GM12878 (cell line): ENCODE data around the gene OR5I1. TPM values are rescaled to one million over a fixed set of nuclear protein-coding genes. Genes with fewer than 3 reads are reported as not detected.

Source experiments
- ATAC-seq: fragments of 200-7000 bp; cut with Tn5 transposase; 3 replicates; pipeline ENCODE4 v1.9.1; 2020; ENCODE audit warnings: mild to moderate bottlenecking, moderate library complexity
- BruUV-seq: library from RNA; stranded (reverse); fragments of 400-500 nt; replicated peaks from 2 replicates; lab custom pipeline; 2021; lab: Mats Ljungman, UMichigan
- CTCF ChIA-PET: fragments of 300-600 bp; sonication (Branson Sonifier 250); formaldehyde crosslinking; extraction: SDS; loops from one replicate; lab custom pipeline; 2021; ENCODE audit warnings: inconsistent platforms; lab: Yijun Ruan, JAX
- POLR2A ChIA-PET: fragments of 350-600 bp; formaldehyde crosslinking; extraction: SDS; loops from one replicate; lab custom pipeline; 2021; ENCODE audit warnings: inconsistent platforms; lab: Charles Lee
- RAD21 ChIA-PET: fragments of 300-600 bp; sonication (Branson Sonifier 250); formaldehyde crosslinking; loops from one replicate; lab custom pipeline; 2023; ENCODE audit warnings: antibody characterized with exemption; ENCODE audit not compliant: unreplicated experiment; lab: Charles Lee
- SMC1A ChIA-PET: fragments of 300-600 bp; sonication (Branson Sonifier 250); formaldehyde crosslinking; loops from one replicate; lab custom pipeline; 2023; ENCODE audit not compliant: unreplicated experiment, uncharacterized antibody; lab: Charles Lee
- DNase-seq: peaks from one replicate; pipeline ENCODE4 v3.0.0-alpha.2; 2011; ENCODE audit warnings: low read depth, low spot score
- FAIRE-seq: peaks from 3 replicates; lab custom pipeline; 2011; peaks lifted over from hg19 to GRCh38; lab: Jason Lieb, UNC
- H2AFZ ChIP-seq: 2 replicates; pipeline ENCODE4 v1.6.0; 2011; ENCODE audit warnings: low read depth, low read length, control low read depth; ENCODE audit not compliant: control insufficient read depth
- H3K27ac ChIP-seq: 2 replicates; pipeline ENCODE4 v1.5.1; 2011; ENCODE audit warnings: control low read depth; ENCODE audit not compliant: control insufficient read depth, insufficient read depth
- H3K27me3 ChIP-seq, 2 experiments: replicated peaks in 1 of 2; 2 replicates each; pipeline versions ENCODE4 v1.6.0 to v1.6.1; 2011; ENCODE audit warnings: low read length in 1 of 2; ENCODE audit not compliant: control insufficient read depth in 2 of 2, insufficient read depth in 2 of 2
- H3K36me3 ChIP-seq, 2 experiments: 2 replicates each; pipeline ENCODE4 v1.5.1; 2011; ENCODE audit warnings: low read length in 1 of 2; ENCODE audit not compliant: control insufficient read depth in 2 of 2, insufficient read depth in 2 of 2
- H3K4me1 ChIP-seq: 2 replicates; pipeline ENCODE4 v1.6.1; 2011; ENCODE audit warnings: mild to moderate bottlenecking, low read length, moderate library complexity, mixed read lengths; ENCODE audit not compliant: control insufficient read depth, insufficient read depth
- H3K4me2 ChIP-seq: 2 replicates; pipeline ENCODE4 v1.6.0; 2011; ENCODE audit warnings: control low read depth; ENCODE audit not compliant: control insufficient read depth, insufficient read depth
- H3K4me3 ChIP-seq: fragments of 200-600 bp; sonication (generic); 2 replicates; pipeline ENCODE4 v1.5.1; 2016
- H3K79me2 ChIP-seq: 2 replicates; pipeline ENCODE4 v1.6.0; 2011; ENCODE audit warnings: low read length; ENCODE audit not compliant: control insufficient read depth, insufficient read depth
- H3K9ac ChIP-seq: 2 replicates; pipeline ENCODE4 v1.8.0; 2011; ENCODE audit warnings: low read length, control low read depth, mixed read lengths; ENCODE audit not compliant: control insufficient read depth, insufficient read depth
- H3K9me3 ChIP-seq: replicated peaks from 3 replicates; pipeline ENCODE4 v1.5.1; 2011; ENCODE audit warnings: mild to moderate bottlenecking, low read length; ENCODE audit not compliant: control insufficient read depth, insufficient read depth
- H4K20me1 ChIP-seq: 2 replicates; pipeline ENCODE4 v1.6.0; 2011; ENCODE audit not compliant: control insufficient read depth, insufficient read depth
- CHD2 ChIP-seq: IDR thresholded peaks from 2 replicates; pipeline ENCODE4 v1.6.1; 2011; ENCODE audit warnings: low read depth, low read length, improper control_type of control experiment, borderline replicate concordance
- HDAC2 ChIP-seq: fragments of 200-600 bp; sonication (generic); IDR thresholded peaks from 2 replicates; pipeline ENCODE4 v1.6.1; 2017
- IKZF1 ChIP-seq: fragments of 450-650 bp; conservative IDR thresholded peaks from 2 replicates; pipeline ENCODE4 v1.6.1; 2017; ENCODE audit warnings: antibody characterized with exemption, mild to moderate bottlenecking
- KAT2A ChIP-seq: conservative IDR thresholded peaks from 2 replicates; pipeline ENCODE4 v1.6.1; 2011; ENCODE audit warnings: low read depth, low read length; ENCODE audit not compliant: control insufficient read depth
- KDM1A ChIP-seq: fragments of 200-600 bp; sonication (generic); IDR thresholded peaks from 2 replicates; pipeline ENCODE4 v1.6.1; 2016; ENCODE audit warnings: borderline replicate concordance
- MEF2A ChIP-seq: IDR thresholded peaks from 2 replicates; pipeline ENCODE4 v1.6.1; 2011; ENCODE audit warnings: low read depth, mild to moderate bottlenecking, low read length, moderate library complexity; ENCODE audit not compliant: insufficient read depth
- NBN ChIP-seq: fragments of 450-650 bp; IDR thresholded peaks from 2 replicates; pipeline ENCODE4 v1.6.1; 2016
- POLR2AphosphoS5 ChIP-seq: IDR thresholded peaks from 2 replicates; pipeline ENCODE4 v1.6.1; 2011; ENCODE audit warnings: mild to moderate bottlenecking, low read length, inconsistent platforms
- RCOR1 ChIP-seq: conservative IDR thresholded peaks from 2 replicates; pipeline ENCODE4 v1.6.1; 2012; ENCODE audit warnings: low read depth, low read length, improper control_type of control experiment
- SPI1 ChIP-seq: IDR thresholded peaks from 2 replicates; pipeline ENCODE4 v1.6.1; 2011; ENCODE audit warnings: low read depth, mild to moderate bottlenecking, low read length, moderate library complexity, borderline replicate concordance; ENCODE audit not compliant: insufficient read depth
- SUZ12 ChIP-seq: fragments of 200-600 bp; sonication (generic); IDR thresholded peaks from one replicate; pipeline ENCODE4 v1.6.1; 2018; ENCODE audit warnings: antibody characterized with exemption, mild to moderate bottlenecking; ENCODE audit not compliant: unreplicated experiment
- YY1 ChIP-seq: IDR thresholded peaks from 2 replicates; pipeline ENCODE4 v1.6.1; 2011; ENCODE audit warnings: low read depth, mild to moderate bottlenecking, low read length
- ZZZ3 ChIP-seq: IDR thresholded peaks from 2 replicates; pipeline ENCODE4 v1.6.1; 2011; ENCODE audit warnings: low read depth; ENCODE audit not compliant: control insufficient read depth, insufficient read length
- WGBS: methylation state at CpG from one replicate; pipeline ENCODE4 v1.1.6; 2016; ENCODE audit warnings: low lambda C conversion rate; ENCODE audit not compliant: insufficient replicate concordance, insufficient coverage; ENCODE audit errors: missing lambda C conversion rate; 5-methylcytosine and 5-hydroxymethylcytosine counted together
- in situ Hi-C: fragments of 300-500 bp; cut with MboI; formaldehyde crosslinking; loops from 9 replicates; pipeline ENCODE4 v1.14.3; 2018; ENCODE audit warnings: mixed read lengths
- intact Hi-C: fragments of 100-400 bp; cut with micrococcal nuclease; formaldehyde crosslinking; loops from one replicate; pipeline ENCODE4 v1.14.2; 2022; ENCODE audit not compliant: unreplicated experiment
- polyA plus RNA-seq, 11 experiments: library from polyadenylated mRNA; depleted of rRNA in 4 of 11; unstranded in 6 of 11; stranded (reverse) in 5 of 11; fragments of >200 nt; fragmentation: Nextera tagmentation in 4 of 11; fragmentation: Illumina TruSeq in 1 of 11; extraction: Ambion mirVana in 4 of 11; extraction: Trizol in 1 of 11; gene quantifications; 1 replicate in 1 of 11; 2 replicates in 10 of 11; pipeline versions ENCODE4 v1.2.1 to v1.2.3, GENCODE V29; 2011 to 2016; ENCODE audit warnings: inconsistent platforms in 2 of 11, missing spikeins in 2 of 11, low read depth in 1 of 11
- total RNA-seq, 4 experiments: library from RNA; depleted of rRNA in 3 of 4; stranded (reverse); fragments of >200 nt in 3 of 4; fragmentation: Illumina TruSeq in 1 of 4; extraction: Trizol in 1 of 4; gene quantifications; 2 replicates each; pipeline versions ENCODE4 v1.2.1 to v1.2.3, GENCODE V29; 2013 to 2021
- TF ChIP-seq, protein P1 (sequence below): fragments of 450-650 bp; IDR thresholded peaks from 2 replicates; pipeline ENCODE4 v1.6.1; 2017; ENCODE audit warnings: mild to moderate bottlenecking, low read depth, inconsistent platforms; ENCODE audit not compliant: poor library complexity, severe bottlenecking
- TF ChIP-seq, protein P2 (sequence below): fragments of 450-650 bp; conservative IDR thresholded peaks from 2 replicates; pipeline ENCODE4 v1.6.1; 2017; ENCODE audit warnings: mild to moderate bottlenecking, moderate library complexity
- TF ChIP-seq, protein P3 (sequence below), 3 experiments: IDR thresholded peaks in 2 of 3; conservative IDR thresholded peaks in 1 of 3; 2 replicates each; pipeline ENCODE4 v1.5.1; 2011; ENCODE audit warnings: low read depth in 3 of 3, low read length in 3 of 3, mild to moderate bottlenecking in 3 of 3, control low read depth in 2 of 3, moderate library complexity in 2 of 3, inconsistent platforms in 1 of 3, mixed read lengths in 1 of 3; ENCODE audit not compliant: control insufficient read depth in 2 of 3, insufficient read depth in 1 of 3; ENCODE audit errors: extremely low read depth in 1 of 3
- TF ChIP-seq, protein P4 (sequence below): IDR thresholded peaks from 2 replicates; pipeline ENCODE4 v1.6.1; 2011; ENCODE audit warnings: borderline replicate concordance, low read depth, mild to moderate bottlenecking, moderate library complexity, mixed read lengths, low read length; ENCODE audit not compliant: insufficient read depth; ENCODE audit errors: extremely low read length

OR5I1 gene
- total and polyA plus RNA-seq, 10 of the 15 experiments (the other 5 are each of a cell fraction or from before 2014, with no cell fraction given), result not detected

DNA sequence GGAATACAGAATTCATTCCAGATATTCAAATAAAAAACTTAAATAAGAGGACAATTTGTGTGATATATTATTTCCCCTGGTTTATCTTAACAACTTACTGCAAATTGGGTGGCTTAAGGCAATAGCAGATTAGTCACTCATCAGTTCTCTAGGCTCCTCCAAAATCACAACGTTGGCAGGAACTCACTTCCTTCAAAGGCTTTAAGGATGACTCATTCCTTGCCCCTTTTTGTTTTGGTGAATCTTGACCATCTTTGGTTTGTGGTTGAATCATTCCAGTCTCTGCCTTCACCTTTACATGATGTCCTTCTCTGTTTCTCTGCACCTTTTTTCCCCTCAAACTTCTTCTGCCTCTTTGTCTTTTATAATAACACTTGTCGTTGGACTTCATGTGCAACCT lies 30.2 kb upstream of the OR5I1 start:
- Histone ChIP-seq H3K27ac (no peak overlapping the region), H3K36me3 (no peaks in the 10 kb centered on the region), H3K9me3 (no peaks in the 10 kb centered on the region), H3K4me3 (no peak overlapping the region), H2AFZ (no peak overlapping the region), H3K27me3 (no peaks in the 10 kb centered on the region), H3K9ac (no peak overlapping the region), H3K79me2 (no peaks in the 10 kb centered on the region), H3K4me1 (no peaks in the 10 kb centered on the region), H4K20me1 (no peaks in the 10 kb centered on the region), H3K4me2 (no peak overlapping the region)
- intact Hi-C loops, result no loop called here
- CTCF ChIA-PET, result no interaction called here
- POLR2A ChIA-PET, result no interaction called here
- RAD21 ChIA-PET, result no interaction called here
- FAIRE-seq, result no peak
- WGBS, result 6% methylated on average over 2 of the region's 2 CpGs
- DNase-seq, result no peak
- TF ChIP-seq, protein P1, sequence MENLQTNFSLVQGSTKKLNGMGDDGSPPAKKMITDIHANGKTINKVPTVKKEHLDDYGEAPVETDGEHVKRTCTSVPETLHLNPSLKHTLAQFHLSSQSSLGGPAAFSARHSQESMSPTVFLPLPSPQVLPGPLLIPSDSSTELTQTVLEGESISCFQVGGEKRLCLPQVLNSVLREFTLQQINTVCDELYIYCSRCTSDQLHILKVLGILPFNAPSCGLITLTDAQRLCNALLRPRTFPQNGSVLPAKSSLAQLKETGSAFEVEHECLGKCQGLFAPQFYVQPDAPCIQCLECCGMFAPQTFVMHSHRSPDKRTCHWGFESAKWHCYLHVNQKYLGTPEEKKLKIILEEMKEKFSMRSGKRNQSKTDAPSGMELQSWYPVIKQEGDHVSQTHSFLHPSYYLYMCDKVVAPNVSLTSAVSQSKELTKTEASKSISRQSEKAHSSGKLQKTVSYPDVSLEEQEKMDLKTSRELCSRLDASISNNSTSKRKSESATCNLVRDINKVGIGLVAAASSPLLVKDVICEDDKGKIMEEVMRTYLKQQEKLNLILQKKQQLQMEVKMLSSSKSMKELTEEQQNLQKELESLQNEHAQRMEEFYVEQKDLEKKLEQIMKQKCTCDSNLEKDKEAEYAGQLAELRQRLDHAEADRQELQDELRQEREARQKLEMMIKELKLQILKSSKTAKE, result no peak
- TF ChIP-seq RCOR1 (no peak), HDAC2 (no peak), IKZF1 (no peak), KAT2A (no peak), ZZZ3 (no peak), SUZ12 (no peak), NBN (no peak), CHD2 (no peak), MEF2A (no peak), KDM1A (no peak), POLR2AphosphoS5 (no peak), YY1 (no peak), SPI1 (no peak)
- TF ChIP-seq, protein P2, sequence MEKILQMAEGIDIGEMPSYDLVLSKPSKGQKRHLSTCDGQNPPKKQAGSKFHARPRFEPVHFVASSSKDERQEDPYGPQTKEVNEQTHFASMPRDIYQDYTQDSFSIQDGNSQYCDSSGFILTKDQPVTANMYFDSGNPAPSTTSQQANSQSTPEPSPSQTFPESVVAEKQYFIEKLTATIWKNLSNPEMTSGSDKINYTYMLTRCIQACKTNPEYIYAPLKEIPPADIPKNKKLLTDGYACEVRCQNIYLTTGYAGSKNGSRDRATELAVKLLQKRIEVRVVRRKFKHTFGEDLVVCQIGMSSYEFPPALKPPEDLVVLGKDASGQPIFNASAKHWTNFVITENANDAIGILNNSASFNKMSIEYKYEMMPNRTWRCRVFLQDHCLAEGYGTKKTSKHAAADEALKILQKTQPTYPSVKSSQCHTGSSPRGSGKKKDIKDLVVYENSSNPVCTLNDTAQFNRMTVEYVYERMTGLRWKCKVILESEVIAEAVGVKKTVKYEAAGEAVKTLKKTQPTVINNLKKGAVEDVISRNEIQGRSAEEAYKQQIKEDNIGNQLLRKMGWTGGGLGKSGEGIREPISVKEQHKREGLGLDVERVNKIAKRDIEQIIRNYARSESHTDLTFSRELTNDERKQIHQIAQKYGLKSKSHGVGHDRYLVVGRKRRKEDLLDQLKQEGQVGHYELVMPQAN, result no peak
- TF ChIP-seq, protein P3, sequence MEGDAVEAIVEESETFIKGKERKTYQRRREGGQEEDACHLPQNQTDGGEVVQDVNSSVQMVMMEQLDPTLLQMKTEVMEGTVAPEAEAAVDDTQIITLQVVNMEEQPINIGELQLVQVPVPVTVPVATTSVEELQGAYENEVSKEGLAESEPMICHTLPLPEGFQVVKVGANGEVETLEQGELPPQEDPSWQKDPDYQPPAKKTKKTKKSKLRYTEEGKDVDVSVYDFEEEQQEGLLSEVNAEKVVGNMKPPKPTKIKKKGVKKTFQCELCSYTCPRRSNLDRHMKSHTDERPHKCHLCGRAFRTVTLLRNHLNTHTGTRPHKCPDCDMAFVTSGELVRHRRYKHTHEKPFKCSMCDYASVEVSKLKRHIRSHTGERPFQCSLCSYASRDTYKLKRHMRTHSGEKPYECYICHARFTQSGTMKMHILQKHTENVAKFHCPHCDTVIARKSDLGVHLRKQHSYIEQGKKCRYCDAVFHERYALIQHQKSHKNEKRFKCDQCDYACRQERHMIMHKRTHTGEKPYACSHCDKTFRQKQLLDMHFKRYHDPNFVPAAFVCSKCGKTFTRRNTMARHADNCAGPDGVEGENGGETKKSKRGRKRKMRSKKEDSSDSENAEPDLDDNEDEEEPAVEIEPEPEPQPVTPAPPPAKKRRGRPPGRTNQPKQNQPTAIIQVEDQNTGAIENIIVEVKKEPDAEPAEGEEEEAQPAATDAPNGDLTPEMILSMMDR (IDR thresholded peaks at IDR 0.05 in 2 of 3, conservative IDR thresholded peaks at IDR 0.05 in 1 of 3; ENCODE audit: control insufficient read depth in 2 of 3, extremely low read depth in 1 of 3, insufficient read depth in 1 of 3, low read depth in 3 of 3, low read length in 3 of 3), result no peak
- TF ChIP-seq, protein P4, sequence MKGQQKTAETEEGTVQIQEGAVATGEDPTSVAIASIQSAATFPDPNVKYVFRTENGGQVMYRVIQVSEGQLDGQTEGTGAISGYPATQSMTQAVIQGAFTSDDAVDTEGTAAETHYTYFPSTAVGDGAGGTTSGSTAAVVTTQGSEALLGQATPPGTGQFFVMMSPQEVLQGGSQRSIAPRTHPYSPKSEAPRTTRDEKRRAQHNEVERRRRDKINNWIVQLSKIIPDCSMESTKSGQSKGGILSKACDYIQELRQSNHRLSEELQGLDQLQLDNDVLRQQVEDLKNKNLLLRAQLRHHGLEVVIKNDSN, result no peak
- in situ Hi-C loops, result no loop called here
- BruUV-seq, result no TSS peak
- SMC1A ChIA-PET, result no interaction called here
- ATAC-seq, result no peak
